Measurements from ENCODE around the gene PAPPA2.

DNA sequence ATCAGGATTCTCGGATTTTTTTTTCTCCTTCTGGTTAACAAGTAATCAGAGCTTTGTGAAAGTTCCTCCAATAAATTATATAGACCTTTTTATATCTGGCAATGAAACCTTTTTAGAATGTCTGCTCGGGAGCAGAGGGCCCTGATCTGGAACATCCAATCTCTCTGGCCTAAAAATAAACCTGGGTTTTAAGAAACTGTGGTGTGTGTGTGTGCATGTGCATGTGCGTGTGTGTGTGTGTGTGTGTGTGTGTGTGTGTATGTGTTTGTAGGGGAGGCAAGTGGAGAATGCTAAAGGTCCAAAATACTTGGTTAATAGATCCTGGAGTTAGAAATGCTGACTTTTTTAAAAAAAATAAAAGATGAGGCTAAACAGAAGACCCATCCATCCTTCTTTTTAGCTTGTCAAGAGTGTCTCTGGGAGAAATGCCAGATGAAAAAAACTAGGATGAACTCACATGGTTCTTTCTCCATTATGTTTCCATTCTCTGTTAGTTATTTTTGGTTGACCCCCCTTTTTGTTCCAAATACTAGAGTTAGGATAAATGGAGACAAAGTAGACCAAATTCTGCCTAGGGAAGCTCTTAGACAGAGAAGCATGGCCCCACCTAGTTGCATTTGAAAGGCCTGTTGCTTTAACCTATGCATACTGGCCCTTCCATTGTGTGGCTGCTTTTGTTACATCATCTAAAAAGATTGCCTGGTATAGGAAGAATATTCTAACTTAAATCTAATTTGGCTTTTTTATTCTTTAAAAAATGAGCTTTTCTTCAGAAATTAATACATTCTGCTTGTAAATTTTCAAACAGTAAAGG is 175.9 kb downstream of the PAPPA2 start:
- TF ChIP-seq, protein P1, sequence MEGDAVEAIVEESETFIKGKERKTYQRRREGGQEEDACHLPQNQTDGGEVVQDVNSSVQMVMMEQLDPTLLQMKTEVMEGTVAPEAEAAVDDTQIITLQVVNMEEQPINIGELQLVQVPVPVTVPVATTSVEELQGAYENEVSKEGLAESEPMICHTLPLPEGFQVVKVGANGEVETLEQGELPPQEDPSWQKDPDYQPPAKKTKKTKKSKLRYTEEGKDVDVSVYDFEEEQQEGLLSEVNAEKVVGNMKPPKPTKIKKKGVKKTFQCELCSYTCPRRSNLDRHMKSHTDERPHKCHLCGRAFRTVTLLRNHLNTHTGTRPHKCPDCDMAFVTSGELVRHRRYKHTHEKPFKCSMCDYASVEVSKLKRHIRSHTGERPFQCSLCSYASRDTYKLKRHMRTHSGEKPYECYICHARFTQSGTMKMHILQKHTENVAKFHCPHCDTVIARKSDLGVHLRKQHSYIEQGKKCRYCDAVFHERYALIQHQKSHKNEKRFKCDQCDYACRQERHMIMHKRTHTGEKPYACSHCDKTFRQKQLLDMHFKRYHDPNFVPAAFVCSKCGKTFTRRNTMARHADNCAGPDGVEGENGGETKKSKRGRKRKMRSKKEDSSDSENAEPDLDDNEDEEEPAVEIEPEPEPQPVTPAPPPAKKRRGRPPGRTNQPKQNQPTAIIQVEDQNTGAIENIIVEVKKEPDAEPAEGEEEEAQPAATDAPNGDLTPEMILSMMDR (IDR thresholded peaks at IDR 0.05) = no peak
- TF ChIP-seq POLR2A (IDR thresholded peaks at IDR 0.05) = no peak
